OCI-LY3 (cell line): ENCODE results near the gene ZBTB7C.

ENCODE experiments used
- EZH2phosphoT487 ChIP-seq: fragments of 200-600 bp; shearing (Covaris generic); IDR thresholded peaks from 2 replicates; pipeline ENCODE4 v1.6.1; 2018; ENCODE audit warnings: antibody characterized with exemption, mixed run types, low read depth
- TF ChIP-seq, protein P1 (sequence below): fragments of 200-600, 300-600 bp; sonication (generic); IDR thresholded peaks from 2 replicates; pipeline ENCODE4 v1.5.1; 2014; ENCODE audit warnings: antibody characterized with exemption, low read length, low read depth

DNA sequence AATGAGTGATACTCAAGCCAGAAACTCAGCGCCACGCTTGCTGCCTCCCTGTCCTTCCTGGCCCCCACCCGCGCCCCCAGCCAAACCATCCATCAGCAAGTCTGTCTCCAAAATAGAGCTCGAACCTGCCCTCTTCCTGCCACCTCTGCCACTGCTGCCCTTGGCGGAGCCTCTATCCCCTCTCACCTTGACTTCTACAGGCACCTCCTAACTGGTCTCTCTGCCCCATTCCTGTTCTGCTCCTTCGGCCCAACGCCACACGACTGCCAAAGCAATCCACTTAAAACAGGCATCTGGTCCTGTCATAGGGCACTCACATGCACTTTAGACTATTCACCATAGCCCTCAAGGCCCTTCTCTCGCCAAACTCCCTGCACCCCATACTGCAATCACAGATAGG, 268.5 kb downstream of the ZBTB7C start:
- TF ChIP-seq, protein P1, sequence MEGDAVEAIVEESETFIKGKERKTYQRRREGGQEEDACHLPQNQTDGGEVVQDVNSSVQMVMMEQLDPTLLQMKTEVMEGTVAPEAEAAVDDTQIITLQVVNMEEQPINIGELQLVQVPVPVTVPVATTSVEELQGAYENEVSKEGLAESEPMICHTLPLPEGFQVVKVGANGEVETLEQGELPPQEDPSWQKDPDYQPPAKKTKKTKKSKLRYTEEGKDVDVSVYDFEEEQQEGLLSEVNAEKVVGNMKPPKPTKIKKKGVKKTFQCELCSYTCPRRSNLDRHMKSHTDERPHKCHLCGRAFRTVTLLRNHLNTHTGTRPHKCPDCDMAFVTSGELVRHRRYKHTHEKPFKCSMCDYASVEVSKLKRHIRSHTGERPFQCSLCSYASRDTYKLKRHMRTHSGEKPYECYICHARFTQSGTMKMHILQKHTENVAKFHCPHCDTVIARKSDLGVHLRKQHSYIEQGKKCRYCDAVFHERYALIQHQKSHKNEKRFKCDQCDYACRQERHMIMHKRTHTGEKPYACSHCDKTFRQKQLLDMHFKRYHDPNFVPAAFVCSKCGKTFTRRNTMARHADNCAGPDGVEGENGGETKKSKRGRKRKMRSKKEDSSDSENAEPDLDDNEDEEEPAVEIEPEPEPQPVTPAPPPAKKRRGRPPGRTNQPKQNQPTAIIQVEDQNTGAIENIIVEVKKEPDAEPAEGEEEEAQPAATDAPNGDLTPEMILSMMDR = no peak
- no peak for TF ChIP-seq EZH2phosphoT487
